Measurements from ENCODE around the gene ANKS1A.

The ANKS1A gene

DNA sequence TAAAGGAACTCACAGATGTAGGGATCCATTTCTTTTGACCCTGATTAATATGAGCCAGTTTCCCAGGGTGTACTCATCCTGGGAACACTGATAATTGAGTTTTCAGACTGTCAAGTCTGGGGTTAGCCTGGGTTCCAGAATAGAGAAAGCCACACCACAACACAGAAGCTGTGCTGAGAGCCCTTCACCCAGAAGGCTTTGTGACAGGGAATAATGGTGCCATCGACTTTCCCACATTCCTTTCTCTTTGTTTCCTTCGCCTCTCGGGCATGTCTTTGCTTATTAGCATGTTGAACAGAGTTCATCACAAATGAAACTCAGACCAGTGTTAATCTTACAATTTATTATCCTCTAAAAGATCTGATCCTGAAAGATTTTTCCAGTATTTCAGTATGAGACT, 157.0 kb downstream of the ANKS1A start:
- DNase-seq = no peak

DNA sequence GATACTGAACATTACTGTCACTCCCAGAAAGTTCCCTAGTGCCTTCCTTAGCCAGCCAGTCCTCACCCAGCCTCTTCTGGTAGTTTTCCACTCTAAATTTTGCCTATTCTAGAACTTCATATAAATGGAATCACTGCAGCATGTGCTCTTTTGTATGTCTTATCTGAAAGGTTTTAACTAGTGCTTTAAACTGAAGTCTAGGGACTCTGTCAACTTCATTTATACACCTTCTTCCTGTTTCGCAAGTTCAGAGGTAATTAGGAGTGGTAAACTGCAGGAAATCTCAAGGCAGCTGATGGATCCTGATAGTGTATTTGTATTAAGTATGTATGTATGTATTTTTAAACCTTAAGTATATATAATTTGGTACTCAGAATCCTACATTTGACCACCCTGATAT, 157.8 kb downstream of the ANKS1A start:
- peak; percentile 88 for DNase-seq

DNA sequence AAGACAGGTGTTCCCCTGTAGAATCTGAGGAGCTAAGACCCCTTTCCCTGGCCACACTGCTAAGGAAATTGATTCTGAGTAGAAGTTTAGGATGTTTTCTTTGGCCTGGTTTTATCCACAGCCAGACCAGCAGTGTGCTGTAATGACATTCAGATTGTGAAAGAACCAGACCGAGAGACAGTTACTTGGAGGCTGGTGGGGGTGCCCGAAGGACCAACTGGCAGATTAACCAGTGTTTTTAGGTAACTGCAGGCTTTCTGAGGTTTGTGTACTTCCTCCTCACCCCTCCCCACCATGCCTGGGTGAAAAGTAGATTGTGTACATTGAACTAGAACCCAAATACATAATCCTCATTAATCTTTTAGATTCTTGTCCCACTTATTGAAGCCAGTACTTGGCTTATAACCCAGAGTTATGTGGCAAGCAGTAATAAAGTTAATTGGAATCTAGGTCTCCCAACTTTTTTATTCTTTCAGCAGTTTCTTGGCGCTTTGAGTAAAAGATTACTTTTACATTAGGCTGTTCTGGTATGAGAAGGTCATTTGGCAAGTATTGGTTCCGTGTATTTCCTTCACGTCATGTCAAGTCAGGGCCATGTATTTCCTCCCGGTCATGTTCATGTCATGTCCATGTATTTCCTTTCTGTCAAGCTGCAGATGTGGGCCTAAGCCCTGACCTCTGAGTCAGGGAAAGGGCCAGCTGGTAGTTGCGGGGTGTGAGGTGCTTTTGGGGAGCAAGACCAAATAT, 158.4 kb downstream of the ANKS1A start:
- peak; percentile 88 for DNase-seq

DNA sequence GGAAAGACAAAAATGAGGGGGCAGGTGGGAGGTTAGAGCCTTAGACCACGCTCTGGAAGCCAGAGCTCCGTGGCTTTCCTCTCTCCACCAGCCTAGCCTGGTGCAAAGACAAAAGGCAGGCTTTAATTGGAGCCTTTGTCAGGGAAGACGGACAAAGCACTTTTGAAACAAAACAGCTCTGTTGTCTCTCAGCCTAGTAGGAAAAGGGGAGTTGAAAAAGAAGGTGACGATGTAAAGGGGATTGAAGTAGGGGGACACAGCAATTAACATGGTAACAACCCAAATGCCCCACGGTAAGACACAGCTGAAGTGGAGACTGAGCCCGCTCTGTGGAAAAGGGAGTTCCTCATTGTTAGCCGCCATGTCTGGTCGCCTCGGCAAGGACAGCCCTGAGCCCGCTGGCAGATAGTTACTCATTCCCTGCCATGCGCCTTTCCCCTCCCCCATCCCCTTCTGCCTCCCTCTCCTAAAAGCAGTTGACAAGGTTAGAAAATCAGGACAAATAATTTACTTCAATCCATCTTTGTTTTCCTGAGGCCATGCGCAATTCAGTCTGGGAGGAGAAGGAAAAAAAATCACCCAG, 159.1 kb downstream of the ANKS1A start:
- DNase-seq = no peak

DNA sequence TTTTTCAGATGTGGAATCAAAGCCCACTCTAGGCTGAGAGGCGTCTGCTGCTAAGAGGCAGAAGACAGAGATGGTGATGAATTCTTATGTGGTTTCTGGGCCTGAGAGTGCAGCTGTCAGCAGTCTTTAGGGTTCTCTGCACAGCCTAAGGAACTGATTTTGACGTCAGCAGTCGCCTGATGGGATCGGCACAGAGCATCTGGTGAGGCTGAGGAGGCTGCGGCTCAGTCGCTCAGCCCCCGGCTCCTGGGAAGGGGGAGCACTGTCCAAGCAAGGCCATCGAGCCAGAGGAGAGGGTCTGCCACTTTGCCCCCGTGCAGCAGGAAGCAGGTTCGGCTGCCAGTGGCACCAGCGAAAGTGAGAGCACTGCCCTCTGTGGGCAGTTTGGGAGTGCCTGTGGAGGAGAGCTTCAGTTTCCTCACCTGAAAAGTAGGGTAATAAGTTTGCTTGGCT, 159.6 kb downstream of the ANKS1A start:
- no peak for DNase-seq

DNA sequence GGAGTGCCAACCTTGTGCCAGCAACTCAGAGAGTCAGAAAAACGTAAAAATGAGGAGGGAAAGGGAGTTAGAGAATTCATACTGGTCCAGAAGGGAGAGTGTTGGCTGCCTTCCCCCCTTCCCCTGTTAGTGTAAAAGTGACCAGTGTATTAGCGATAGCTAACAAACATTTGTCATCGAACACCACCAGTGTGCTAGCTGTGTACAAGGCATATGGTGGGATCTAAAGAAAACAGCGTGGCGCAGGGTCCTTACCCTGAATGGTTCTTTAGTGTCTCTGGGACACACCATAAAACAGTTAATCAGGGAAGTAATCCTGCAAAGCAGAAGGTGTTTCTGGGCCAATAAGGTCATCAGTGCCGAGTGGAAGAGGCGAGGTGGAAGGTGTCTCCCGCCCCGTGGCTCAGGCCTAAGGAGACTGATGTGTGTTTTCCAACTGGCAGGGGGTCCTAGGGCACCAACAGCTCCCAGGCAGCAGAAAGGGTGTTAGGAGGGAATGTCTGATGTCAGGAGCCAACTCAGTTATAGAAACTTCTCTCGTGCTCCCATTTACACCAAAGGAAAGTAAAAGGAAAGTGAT, 160.2 kb downstream of the ANKS1A start:
- DNase-seq = no peak

DNA sequence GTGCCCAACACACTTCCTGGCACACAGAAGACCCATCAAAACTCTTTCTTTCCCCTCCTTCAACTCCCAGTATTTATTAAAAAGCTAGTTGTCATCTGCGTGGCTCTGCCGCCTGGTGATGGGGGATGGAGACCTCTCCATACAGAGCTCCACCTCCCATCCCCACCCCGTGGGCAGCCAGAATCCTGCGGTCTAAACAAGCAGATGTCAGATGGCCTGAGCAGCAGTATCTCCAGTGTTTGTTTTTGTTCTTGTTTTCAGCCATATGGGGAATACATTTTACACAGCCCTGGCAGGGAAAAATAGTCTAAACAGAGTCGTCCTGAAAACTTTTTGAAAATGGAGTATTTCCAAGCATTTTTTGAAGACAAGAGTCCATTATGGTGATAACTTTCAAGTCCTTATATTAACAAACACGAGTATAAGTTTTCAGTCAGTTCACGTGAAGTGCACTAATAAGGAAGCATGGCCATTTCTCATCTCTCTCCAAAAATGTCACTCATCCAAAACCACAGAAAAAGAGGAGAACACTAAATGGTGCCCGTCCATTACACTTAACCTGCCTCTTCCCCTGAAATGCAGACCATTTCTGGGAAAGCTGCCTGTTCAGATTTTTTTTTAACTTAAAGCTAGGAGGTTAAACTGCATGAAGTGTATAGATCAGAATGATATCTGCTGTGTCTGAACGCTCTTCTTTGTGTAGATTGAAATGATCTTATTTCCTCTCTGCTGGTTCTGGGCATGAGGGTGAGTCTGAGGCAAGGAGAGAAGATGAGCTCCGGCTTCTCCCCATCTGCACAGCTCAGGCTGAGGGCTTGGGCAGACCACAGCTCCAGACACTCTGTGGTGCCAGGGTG, 161.1 kb downstream of the ANKS1A start:
- no peak for DNase-seq

DNA sequence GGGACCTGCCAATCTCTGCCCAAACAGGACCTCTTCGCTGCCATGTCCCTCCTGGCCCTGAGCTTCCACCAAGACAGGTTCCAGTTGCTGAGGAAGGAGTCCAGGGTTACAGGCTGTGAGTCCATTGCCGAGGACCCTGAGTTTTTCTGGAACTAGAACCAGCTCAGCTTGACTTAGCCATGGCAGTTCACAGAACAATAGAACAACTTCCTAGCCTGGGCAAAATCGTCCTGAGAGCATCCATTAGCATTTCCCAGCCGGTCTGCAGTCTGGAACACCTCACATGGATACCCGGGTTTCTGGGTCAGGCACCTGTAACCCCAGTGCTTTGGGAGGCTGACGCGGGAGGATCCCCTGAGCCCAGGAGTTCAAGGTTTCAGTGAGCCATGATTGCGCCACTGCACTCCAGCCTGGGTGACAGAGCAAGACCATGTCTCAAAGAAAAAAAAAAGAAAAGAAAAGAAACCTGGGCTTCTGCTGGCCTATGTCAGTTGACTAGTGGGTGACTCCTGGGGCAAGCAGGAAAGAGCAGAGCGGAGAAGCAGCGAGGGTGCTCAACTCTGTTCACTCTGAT, 161.8 kb downstream of the ANKS1A start:
- DNase-seq = no peak

DNA sequence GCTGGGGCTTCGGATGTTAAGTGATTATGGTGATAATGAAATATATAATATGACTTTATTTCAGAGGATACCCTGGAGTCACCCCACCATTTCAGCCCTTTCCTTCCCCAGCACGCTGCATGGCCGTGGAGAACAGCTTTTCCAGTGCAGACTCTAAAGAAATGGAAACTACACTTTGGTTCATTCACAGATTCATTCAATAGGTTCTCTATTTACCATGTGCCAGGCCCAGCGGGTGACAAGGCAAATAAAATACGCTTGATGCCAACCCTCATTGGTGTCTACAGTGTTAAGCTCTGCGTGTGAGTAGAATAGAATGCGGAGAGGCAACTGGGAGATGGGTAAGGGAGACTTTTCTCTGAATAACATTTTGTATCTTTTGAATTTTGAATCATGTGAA, 162.3 kb downstream of the ANKS1A start:
- DNase-seq = no peak

DNA sequence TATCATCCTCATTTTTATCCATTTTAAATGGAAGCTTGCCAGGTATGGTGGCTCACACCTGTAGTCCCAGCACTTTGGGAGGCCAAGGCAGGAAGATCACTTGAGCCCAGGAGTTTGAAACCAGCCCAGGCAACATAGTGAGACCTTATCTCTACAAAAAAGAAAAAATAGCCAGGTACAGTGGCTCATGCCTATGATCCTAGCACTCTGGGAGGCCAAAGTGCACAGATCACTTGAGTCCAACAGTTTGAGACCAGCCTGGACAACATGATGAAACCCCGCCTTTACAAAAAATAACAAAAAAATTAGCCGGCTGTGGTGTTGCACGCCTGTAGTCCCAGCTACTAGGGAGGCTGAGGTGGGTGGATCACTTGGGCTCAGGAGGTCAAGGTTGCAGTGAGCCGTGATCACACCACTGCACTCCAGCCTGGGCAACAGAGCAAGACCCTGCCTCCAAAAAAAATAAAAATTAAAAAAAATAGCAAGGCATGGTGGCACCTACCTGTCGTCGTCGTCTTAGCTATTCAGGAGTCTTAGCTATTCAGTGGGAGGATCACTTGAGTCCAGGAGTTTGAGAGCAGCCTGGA, 163.0 kb downstream of the ANKS1A start:
- DNase-seq = no peak

DNA sequence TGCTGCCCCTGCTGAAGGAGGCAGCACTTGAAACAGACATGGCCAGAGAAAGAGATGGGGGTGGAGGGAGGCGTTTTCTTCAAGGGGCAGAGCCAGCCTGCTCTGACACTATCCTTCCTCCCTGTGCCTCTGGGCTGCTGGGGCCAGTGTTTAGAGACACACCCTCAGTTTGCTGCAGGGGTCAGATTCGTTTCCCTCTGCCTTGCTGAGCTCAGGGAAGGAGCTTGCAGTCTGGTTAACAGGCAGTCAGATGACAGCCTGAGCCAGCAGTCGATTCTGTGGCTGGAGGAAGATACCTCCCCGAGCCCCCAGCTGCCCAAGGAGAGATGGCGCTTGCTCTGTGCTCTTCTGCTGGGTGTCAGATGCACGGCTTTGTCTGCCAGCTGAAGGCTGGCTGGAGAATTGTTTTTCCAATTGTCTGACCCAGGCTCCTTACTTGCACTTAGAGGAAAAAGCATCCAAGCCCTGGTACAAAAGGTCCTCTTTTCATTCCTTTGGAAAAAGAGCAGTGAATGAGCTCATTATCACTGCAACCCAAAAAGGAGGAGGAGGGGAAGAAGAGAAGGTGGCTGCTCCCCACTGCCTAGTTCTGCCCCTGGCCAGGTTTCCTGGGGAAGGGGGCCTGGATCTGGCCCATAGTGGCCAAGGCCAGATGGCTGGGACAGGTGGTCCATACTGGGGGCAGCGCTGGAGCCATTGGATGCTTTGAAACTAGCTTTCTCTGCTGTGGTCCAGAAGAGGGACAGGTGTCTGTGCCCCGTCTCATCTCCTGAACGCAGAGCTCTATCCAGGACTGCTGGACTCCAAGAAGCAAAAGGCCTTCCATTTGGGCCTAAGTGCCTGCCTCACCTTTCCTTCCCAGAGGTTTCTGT, 163.9 kb downstream of the ANKS1A start:
- DNase-seq = no peak

DNA sequence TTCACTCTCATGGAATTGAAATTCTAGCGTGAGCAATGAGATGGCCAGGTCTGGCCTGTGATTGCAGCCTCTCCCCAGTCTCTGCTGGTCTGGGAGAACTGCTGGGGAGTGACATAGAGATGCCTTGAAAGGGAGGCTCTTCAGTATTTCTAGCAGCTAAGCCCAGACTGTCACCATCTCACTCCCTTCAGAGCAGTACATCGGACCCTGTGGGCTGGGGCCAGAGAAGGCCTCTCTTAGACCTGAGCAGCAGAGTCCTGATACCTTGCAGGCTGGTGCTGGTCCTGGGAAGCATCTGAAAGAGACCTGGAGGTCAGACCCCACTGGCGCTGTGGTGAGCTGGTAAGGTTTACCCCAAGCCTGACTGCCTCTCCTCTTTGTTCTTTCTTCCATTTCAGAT, 164.6 kb downstream of the ANKS1A start:
- no peak for DNase-seq

DNA sequence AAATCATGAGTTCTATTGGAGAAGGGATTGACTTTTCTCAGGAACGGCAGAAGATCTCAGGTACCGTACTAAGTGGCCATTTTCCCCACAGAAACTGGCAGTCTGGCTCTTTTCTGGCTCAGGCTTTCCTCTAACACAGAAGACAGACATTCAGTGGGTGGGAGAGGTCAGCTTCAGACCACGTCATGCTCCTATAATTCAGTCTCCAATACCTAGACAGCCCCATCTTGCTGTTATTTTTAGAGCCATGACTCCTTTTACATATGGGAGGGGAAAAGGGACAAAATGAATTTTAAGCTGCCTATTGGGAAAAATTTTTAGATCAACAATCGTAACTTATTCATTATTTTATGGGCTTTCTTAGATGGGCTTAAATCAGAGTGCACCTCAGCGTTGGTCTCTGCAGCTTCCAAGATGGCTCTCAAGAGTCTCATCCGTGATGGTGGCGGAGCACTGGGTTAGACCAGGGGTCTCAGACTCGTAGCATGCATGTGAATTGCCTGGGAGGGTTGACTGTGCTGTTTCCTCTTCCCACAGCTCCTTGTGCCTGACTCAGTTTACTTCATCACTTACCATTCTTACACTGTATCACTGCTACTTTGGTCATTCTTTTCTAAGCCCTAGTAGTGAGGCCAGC, 165.2 kb downstream of the ANKS1A start:
- no peak for DNase-seq

DNA sequence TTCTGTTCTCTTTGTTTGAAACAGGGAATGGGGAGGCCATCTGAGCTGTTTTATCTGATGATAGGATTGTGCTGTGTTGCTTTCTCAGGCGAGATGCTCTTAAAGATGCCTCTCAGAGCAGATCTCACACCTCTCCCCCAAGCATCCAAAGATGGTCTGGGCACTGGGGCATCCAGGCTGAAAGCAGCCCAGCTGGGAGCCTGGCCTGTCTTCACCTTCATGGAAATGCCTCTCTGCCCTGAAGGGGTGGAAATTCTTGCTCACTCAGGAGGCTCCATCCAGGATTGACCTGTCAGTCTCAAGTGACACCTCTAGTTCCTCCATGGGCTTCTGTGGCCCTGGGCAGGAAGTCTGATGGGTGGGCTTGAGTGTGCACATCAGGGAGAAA, 165.7 kb downstream of the ANKS1A start:
- DNase-seq = no peak

DNA sequence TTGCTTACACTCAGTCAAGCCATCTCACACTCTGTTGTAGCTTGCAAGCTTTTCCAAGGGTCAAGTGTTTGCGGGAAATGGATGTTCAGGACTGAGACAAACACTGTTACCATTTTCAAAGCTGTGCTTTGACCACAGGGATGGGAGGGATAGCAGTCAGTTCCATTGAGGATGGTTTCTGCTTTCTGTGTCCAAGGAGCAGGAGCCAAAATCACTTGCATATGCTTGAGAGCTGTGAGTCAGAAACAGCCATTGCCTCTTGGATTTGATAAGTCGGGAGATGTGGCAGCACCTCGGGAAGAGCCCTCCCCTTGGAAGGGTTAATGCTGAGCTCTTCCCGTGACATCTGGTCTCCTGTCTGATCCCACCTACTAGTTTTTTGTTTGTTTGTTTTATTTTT, 166.8 kb downstream of the ANKS1A start:
- no peak for DNase-seq

DNA sequence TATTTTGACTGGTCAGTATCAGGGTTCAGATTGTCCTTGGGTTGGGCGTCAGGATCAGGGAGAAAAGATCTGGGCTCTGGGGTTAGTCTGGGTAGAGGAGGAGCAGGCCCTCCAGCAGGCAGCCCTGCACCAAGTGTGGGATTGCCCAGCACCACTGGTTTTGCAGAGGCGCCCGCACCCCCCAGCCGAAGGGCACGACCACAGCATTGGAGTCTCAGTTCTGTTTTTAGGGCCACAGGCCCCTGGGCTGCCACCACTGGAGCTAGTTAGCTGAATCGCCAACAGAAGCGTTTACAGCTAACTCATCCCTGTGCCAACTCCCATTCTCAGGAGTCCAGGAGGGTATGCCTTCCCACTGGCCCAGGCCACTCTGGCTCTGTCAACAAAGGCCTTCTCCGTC, 167.9 kb downstream of the ANKS1A start:
- no peak for DNase-seq

DNA sequence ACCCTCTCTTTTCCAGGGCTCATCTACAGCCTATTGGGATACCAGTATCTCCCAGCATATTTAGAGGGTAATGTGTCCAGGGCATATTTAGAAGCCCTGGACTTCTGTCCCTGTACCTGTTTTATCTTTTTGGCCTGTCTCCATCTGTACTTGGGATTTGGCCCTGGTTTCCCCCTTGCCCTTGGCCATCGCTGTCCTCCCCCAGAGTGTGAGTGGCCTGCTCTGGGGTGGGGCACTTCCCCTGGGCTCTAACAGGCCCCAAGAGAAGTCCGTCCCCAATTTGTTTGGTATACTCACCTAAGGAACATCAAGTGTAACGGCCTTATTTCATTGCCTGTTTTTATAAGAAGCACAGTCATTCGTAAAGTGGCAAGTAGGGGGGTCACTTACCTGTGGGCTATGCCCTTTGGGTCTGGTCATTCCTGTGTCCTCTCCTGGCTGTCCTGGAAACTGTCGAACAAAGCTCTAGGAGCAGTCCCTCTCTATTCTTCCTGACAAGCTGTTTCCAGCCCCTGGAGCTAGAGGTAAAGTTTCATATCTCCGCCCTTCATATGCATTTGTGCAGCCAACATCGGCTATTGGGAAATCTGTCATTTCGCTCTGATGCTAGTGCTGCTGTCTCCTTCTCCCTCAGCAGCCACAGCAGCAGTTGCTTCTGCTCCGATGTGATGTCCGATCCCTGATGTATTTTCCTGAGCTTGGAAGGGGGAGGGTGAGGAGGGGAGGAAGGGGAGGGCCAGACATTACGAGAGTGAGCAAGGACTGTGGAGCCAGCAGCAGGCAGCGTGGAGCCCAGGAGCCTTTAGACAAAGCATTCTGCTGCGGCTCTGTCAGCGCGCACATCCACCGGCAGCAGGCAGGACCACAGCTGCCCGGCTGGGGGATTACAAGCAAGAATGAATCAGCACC, 168.6 kb downstream of the ANKS1A start:
- DNase-seq = no peak

DNA sequence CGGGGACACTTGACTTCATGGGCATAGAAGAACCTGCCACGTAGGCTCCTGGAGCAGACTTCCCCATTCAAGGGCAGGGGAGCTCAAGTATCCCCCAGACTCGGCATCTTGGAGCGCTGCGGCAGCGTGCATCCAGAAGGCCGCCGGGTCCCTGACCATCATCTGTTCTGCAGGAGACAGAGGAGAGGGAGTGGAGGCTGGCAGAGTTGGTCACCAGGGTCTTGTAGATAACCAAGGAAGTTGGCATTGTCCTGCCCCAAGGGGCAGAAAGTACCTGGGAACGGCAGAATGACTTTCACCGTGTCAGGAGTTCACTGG, 169.3 kb downstream of the ANKS1A start:
- DNase-seq = no peak

DNA sequence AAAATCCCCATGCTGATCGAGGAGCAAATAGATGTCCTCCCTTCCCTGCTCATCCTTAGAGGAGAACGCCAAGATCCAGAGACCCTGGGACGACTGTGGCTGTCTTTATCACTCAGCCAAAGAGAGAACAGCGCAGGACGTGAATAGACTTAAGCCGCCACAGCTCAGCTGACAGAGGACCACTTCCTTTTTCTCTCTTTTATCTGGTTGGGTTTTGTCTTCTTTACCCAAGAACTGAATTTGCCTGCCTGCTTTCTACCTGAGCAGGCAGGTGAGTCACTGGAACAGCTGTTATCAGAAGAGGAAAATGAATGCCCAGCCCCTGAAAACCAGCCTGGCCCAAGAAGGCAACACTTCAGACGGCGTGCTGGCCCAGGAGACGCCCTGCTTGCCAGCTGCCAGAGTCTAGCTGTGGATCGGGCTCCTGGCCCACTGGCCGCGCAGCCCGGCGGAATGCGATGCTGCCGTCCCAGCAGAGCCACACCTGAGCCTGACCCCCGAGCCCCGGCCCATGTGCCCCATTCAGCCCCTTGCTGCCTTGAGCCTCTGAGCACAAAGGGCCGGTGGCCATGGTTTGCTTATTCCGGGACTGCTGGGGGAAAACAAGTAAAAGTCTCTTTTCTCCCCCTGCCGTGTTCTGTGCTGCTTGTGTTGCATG, 169.9 kb downstream of the ANKS1A start:
- DNase-seq = no peak

Measured in KG1 (cell line).